BE2C (cell line): ENCODE measurements around the gene NSFL1C.

Source experiments
- DNase-seq: peaks from one replicate; pipeline ENCODE4 v3.0.0-alpha.2; 2020
- H3K27me3 ChIP-seq: fragments of 250-450 bp; sonication (Bioruptor Pico); 2 replicates; pipeline ENCODE4 v1.5.1; 2020; ENCODE audit warnings: mild to moderate bottlenecking
- H3K36me3 ChIP-seq: fragments of 250-450 bp; sonication (Bioruptor Pico); 2 replicates; pipeline ENCODE4 v1.5.1; 2020; ENCODE audit warnings: mild to moderate bottlenecking
- H3K4me1 ChIP-seq: fragments of 250-450 bp; sonication (Bioruptor Pico); 2 replicates; pipeline ENCODE4 v1.5.1; 2020
- H3K4me3 ChIP-seq: 2 replicates; pipeline ENCODE4 v1.5.1; 2011; ENCODE audit warnings: low read depth, low read length
- H3K9me3 ChIP-seq: fragments of 250-450 bp; sonication (Bioruptor Pico); 2 replicates; pipeline ENCODE4 v1.5.1; 2020
- TF ChIP-seq, protein P1 (sequence below): IDR thresholded peaks from 2 replicates; pipeline ENCODE4 v1.5.1; 2012; ENCODE audit warnings: mild to moderate bottlenecking, low read depth, low read length

NSFL1C gene

DNA sequence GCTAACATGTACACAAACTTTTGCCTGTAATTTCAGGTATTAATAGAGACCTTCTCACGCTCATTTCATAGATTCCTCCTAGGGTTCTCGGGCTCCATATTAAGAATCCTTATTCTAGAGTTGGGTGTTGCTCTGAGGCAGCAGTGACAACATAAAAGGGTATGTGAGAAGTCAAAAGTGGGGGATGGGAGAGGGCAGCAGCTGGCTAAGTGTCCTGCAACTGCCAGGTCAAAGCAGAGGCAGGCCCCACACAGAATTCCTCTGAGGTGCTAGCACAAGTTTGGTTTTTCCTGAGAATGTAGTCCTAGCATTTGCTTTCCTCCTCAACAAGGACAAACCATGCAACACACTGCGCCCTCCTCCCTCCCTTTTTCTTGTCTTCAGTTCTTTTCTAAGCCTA lies 4.6 kb downstream of the NSFL1C start:
- Histone ChIP-seq H3K36me3 (no peaks in the 10 kb centered on the region), H3K9me3 (no peaks in the 10 kb centered on the region), H3K27me3 (no peaks in the 10 kb centered on the region), H3K4me1 (no peaks in the 10 kb centered on the region; the same call in 1 of the 2 replicates), H3K4me3 (no peak overlapping the region)
- TF ChIP-seq, protein P1, sequence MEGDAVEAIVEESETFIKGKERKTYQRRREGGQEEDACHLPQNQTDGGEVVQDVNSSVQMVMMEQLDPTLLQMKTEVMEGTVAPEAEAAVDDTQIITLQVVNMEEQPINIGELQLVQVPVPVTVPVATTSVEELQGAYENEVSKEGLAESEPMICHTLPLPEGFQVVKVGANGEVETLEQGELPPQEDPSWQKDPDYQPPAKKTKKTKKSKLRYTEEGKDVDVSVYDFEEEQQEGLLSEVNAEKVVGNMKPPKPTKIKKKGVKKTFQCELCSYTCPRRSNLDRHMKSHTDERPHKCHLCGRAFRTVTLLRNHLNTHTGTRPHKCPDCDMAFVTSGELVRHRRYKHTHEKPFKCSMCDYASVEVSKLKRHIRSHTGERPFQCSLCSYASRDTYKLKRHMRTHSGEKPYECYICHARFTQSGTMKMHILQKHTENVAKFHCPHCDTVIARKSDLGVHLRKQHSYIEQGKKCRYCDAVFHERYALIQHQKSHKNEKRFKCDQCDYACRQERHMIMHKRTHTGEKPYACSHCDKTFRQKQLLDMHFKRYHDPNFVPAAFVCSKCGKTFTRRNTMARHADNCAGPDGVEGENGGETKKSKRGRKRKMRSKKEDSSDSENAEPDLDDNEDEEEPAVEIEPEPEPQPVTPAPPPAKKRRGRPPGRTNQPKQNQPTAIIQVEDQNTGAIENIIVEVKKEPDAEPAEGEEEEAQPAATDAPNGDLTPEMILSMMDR = no peak
- no peak for DNase-seq

GRCh38 chr20:1460275-1460674 lies 6.4 kb downstream of the NSFL1C start:
- TF ChIP-seq, protein P1 = no peak

DNA sequence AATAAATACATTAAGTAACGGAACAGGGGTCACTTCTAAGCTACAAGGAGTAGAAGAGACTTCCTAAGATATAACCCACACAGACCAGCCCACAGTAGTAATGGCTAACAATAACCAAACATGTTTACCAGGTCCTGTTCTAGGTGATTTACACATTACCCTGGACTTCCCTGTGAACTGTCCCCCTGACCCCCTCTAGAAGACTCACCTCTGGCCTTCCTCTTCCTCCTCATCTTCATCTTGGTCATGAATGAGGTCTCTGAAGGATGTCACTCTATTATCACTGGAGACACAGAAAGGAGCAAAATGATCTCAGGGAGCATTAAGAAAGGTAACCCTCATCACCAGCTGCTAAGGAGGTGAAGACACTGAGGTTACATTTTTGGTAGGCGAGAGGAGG lies 8.7 kb downstream of the NSFL1C start:
- H3K4me3 ChIP-seq = no peak overlapping the region
- H3K4me1 ChIP-seq = no peaks in the 10 kb centered on the region
- DNase-seq = no peak
- TF ChIP-seq, protein P1 = no peak
- peaks cover 2% of the 10 kb centered on the region; the same call in 1 of the 2 replicates for H3K36me3 ChIP-seq
- H3K27me3 ChIP-seq = no peaks in the 10 kb centered on the region
- no peaks in the 10 kb centered on the region for H3K9me3 ChIP-seq

More at GRCh38 chr20:1460275-1460674, 6.4 kb downstream of the NSFL1C start:
- H3K27me3 ChIP-seq = no peaks in the 10 kb centered on the region
- H3K4me1 ChIP-seq = no peaks in the 10 kb centered on the region
- no peak for DNase-seq
- no peaks in the 10 kb centered on the region for H3K9me3 ChIP-seq
- no peak overlapping the region for H3K4me3 ChIP-seq
- no peaks in the 10 kb centered on the region for H3K36me3 ChIP-seq

DNA sequence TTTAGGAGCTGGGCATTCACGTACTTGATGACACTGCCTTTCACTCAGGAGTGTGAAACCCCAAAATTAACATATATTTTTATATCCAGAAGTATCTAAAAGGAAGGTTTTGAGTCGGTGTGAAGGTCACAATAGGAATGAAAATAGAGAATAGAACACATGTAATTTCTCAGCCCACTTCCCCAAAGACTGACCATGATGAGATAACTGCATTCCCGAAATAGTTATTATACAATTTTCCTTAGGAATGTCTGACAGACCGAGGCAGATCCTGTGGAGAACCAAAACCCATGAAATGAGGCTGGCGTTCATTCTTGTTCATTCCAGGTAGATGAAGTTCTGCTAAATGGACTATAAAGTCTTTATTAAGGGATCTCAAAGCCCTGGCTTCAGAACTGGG lies 10.3 kb downstream of the NSFL1C start:
- TF ChIP-seq, protein P1 = no peak
- H3K27me3 ChIP-seq = no peaks in the 10 kb centered on the region
- no peaks in the 10 kb centered on the region for H3K4me1 ChIP-seq
- no peaks in the 10 kb centered on the region for H3K9me3 ChIP-seq
- H3K4me3 ChIP-seq = no peak overlapping the region
- peaks cover 19% of the 10 kb centered on the region for H3K36me3 ChIP-seq
- no peak for DNase-seq

GRCh38 chr20:1450926-1451491 lies 15.6 kb downstream of the NSFL1C start:
- Histone ChIP-seq H3K27me3 (no peaks in the 10 kb centered on the region), H3K9me3 (no peaks in the 10 kb centered on the region), H3K36me3 (peaks cover 29% of the 10 kb centered on the region), H3K4me1 (no peaks in the 10 kb centered on the region), H3K4me3 (no peak overlapping the region)
- DNase-seq = no peak
- TF ChIP-seq, protein P1 = no peak

DNA sequence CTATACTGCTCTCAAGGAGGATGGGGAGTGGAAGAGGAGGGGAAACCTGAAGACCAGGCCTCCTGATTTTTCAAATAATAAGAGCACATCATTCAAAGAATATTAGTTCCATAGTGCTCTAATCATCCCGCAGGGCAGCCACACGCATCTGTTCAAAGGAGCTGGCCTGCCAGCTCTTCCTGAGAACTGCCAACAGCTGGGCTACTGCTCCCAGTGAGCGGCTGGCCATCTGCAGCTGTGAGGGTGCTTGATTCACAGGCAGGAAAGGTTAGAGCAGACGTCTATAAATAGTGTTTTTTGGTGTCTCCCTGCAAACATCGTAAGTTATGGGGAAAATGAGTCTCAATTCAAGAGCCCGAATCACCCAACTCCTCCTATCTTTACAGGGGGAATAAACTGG lies 17.3 kb downstream of the NSFL1C start:
- Histone ChIP-seq H3K36me3 (peaks cover 32% of the 10 kb centered on the region), H3K9me3 (no peaks in the 10 kb centered on the region), H3K4me1 (no peaks in the 10 kb centered on the region), H3K4me3 (no peak overlapping the region), H3K27me3 (no peaks in the 10 kb centered on the region)
- TF ChIP-seq, protein P1 = no peak
- DNase-seq = no peak
